WTC11 (cell line): ENCODE data around the gene ZNF14. TPM values are rescaled to one million over a fixed set of nuclear protein-coding genes. Genes with fewer than 3 reads are reported as not detected.

Source experiments
- AR ChIP-seq: fragments of 250-450 bp; sonication (Bioruptor Pico); IDR thresholded peaks from 2 replicates; pipeline ENCODE4 v1.9.0; 2021; ENCODE audit warnings: mild to moderate bottlenecking
- RELA ChIP-seq: sonication (generic); formaldehyde crosslinking; IDR thresholded peaks from 2 replicates; pipeline ENCODE4 v1.8.1; 2022; ENCODE audit warnings: missing genetic modification reagents, mild to moderate bottlenecking, borderline replicate concordance
- SMAD4 ChIP-seq: sonication (generic); formaldehyde crosslinking; IDR thresholded peaks from 2 replicates; pipeline ENCODE4 v1.8.0; 2022; ENCODE audit warnings: mild to moderate bottlenecking, missing genetic modification reagents
- SP1 ChIP-seq: sonication (generic); formaldehyde crosslinking; conservative IDR thresholded peaks from 2 replicates; pipeline ENCODE4 v1.8.1; 2022; ENCODE audit warnings: missing genetic modification reagents
- ZBTB21 ChIP-seq: sonication (generic); formaldehyde crosslinking; IDR thresholded peaks from 2 replicates; pipeline ENCODE4 v1.8.1; 2023; ENCODE audit warnings: mild to moderate bottlenecking, missing genetic modification reagents, borderline replicate concordance
- ZNF121 ChIP-seq: sonication (generic); formaldehyde crosslinking; IDR thresholded peaks from 2 replicates; pipeline ENCODE4 v1.8.0; 2023; ENCODE audit warnings: missing genetic modification reagents
- ZNF219 ChIP-seq: sonication (generic); formaldehyde crosslinking; IDR thresholded peaks from 2 replicates; pipeline ENCODE4 v1.8.0; 2023; ENCODE audit warnings: missing genetic modification reagents, mild to moderate bottlenecking, borderline replicate concordance
- ZNF317 ChIP-seq: sonication (generic); formaldehyde crosslinking; IDR thresholded peaks from 2 replicates; pipeline ENCODE4 v1.8.1; 2023; ENCODE audit warnings: low read depth, mild to moderate bottlenecking, moderate library complexity, missing genetic modification reagents, borderline replicate concordance
- total RNA-seq: library from RNA; stranded (reverse); gene quantifications from 3 replicates; pipeline ENCODE4 v1.2.3, GENCODE V29; 2021

The ZNF14 gene
- total RNA-seq, 1 experiment from 2014 or later, result 5.7 TPM

- TF ChIP-seq ZNF219 (no peak), SMAD4 (CRISPR knock-in tag) (no peak), SP1 (CRISPR knock-in tag) (no peak), ZNF121 (CRISPR knock-in tag) (no peak), ZBTB21 (CRISPR knock-in tag) (no peak), RELA (CRISPR knock-in tag) (no peak), ZNF317 (CRISPR knock-in tag) (no peak), AR (CRISPR knock-in tag) (no peak)
Measured at GRCh38 chr19:19661141-19661674, 71.7 kb downstream of the ZNF14 start (continued).

Other genes with a start within 250 kb of the ZNF14 start
- gene TSSK6, start 217.6 kb downstream of the ZNF14 start, total RNA-seq, result 4.7 to 7.8 TPM (median 7.7 TPM) in 3 replicates
- 519 to 568 TPM (median 552 TPM) in 3 replicates for gene NDUFA13, start 216.9 kb downstream of the ZNF14 start, total RNA-seq
- gene YJEFN3, start 204.2 kb downstream of the ZNF14 start, total RNA-seq, result 10.2 to 11.9 TPM (median 11.1 TPM) in 3 replicates
- gene CILP2, start 194.8 kb downstream of the ZNF14 start, total RNA-seq, result 7.9 to 10.6 TPM (median 10.1 TPM) in 3 replicates
- 3.2 to 4.5 TPM (median 3.5 TPM) in 3 replicates for gene PBX4, start 114.4 kb downstream of the ZNF14 start, total RNA-seq
- gene LPAR2, start 104.9 kb downstream of the ZNF14 start, total RNA-seq, result 42.9 to 45.1 TPM (median 44.5 TPM) in 3 replicates
- 19.8 to 23.0 TPM (median 21.9 TPM) in 3 replicates for gene GMIP, start 89.5 kb downstream of the ZNF14 start, total RNA-seq
- gene ATP13A1, start 69.4 kb downstream of the ZNF14 start, total RNA-seq, result 63.4 to 82.6 TPM (median 64.3 TPM) in 3 replicates
- 51.3 to 54.0 TPM (median 51.4 TPM) in 3 replicates for gene ZNF101, start 64.3 kb downstream of the ZNF14 start, total RNA-seq
- gene ZNF506, start 88.6 kb upstream of the ZNF14 start, total RNA-seq, result 15.7 to 20.8 TPM (median 17.9 TPM) in 3 replicates
- 31.9 to 43.6 TPM (median 37.0 TPM) in 3 replicates for gene ZNF253, start 132.8 kb upstream of the ZNF14 start, total RNA-seq
- gene ZNF93, start 167.8 kb upstream of the ZNF14 start, total RNA-seq, result 37.8 to 47.4 TPM (median 41.7 TPM) in 3 replicates